Measurements from ENCODE around the gene TLCD3A.

TLCD3A gene

DNA sequence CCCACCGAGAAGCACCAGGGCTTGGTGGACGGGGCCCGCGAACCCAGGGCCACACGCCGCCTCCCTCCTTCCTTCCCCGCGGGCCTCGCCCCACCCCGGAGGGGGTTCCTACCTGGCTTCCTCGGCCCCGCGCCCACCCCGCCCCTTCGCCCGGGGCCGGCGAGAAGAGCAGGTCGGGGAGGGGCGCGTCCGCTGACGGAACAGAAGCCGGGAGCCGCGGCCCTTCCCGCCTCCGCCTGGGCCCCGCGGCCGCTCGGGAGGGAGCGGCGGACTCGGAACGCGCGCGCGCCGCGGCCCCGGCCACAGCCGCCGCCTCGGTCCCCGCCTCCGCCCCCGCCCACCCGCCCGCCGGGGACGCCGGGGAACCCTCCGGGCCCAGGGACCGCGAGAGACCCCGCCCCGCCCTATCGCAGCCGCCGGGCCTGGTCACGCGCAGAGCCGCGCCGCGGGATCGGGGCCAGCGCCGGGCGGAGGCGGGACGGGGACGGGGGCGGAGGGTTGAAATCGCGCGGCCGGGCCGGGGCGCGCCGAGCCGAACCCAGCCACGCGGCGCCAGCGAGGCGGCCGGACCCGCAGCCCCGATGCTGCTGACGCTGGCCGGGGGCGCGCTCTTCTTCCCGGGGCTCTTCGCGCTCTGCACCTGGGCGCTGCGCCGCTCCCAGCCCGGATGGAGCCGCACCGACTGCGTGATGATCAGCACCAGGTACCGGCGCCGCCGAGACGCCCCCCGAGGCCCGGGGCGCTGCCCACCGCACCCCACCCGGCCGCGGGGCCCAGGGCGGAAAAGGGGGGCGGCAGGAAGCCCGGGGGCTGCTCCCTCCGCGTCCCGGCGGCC lies at the start of gene TLCD3A:
TSS of gene TLCD3A (plus strand) at position 530 of the 835 bp plus-strand sequence. CDS start at position 582, 52 bp downstream.
- CTCF ChIA-PET = no interaction called here
- DNase-seq (ENCODE audit: extremely low spot score) = peak; percentile 68
- TF ChIP-seq TARDBP (IDR thresholded peaks at IDR 0.05) (no peak), CTBP1 (IDR thresholded peaks at IDR 0.05; ENCODE audit: borderline replicate concordance) (no peak), LEF1 (IDR thresholded peaks at IDR 0.05; ENCODE audit: borderline replicate concordance) (0 out of 2 replicates have a peak, but pooled peaks have one; percentile 7), HDGF (IDR thresholded peaks at IDR 0.05; ENCODE audit: borderline replicate concordance) (no peak), SUZ12 (IDR thresholded peaks at IDR 0.05) (no peak), NFRKB (IDR thresholded peaks at IDR 0.05) (no peak), ZNF384 (IDR thresholded peaks at IDR 0.05) (no peak), FOXM1 (IDR thresholded peaks at IDR 0.05; ENCODE audit: borderline replicate concordance) (no peak)
- POLR2A ChIA-PET = interaction anchor here (1.1 kb wide), 1 partner anchor 16 kb away, joined by 3 read pairs; no protein-coding TSS in a partner anchor

DNA sequence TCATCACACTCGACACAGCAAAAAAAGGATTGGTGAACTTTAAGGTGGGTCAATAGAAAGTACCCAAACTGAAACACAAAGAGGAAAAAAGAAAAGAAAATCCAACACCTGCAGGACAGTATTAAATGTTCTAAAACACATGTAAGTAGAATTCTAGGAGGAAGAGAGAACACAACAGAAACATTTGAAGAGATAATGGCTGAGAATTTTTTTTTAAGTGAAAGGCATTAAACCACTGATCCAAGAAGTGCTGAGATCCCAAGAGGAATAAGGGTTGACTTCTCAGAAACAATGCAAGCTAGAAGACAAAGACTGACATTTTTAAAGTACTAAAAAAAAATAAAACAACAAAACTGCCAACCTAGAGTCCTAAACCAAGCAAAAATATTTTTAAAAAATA lies 49.4 kb upstream of the TLCD3A start:
- ChIA-PET POLR2A (no interaction called here), CTCF (no interaction called here)
- TF ChIP-seq NFRKB (IDR thresholded peaks at IDR 0.05) (no peak), L3MBTL2 (conservative IDR thresholded peaks at IDR 0.05) (no peak), FOXA1 (IDR thresholded peaks at IDR 0.05) (no peak), BHLHE40 (IDR thresholded peaks at IDR 0.05; ENCODE audit: borderline replicate concordance) (no peak)
- TF ChIP-seq, protein P1, sequence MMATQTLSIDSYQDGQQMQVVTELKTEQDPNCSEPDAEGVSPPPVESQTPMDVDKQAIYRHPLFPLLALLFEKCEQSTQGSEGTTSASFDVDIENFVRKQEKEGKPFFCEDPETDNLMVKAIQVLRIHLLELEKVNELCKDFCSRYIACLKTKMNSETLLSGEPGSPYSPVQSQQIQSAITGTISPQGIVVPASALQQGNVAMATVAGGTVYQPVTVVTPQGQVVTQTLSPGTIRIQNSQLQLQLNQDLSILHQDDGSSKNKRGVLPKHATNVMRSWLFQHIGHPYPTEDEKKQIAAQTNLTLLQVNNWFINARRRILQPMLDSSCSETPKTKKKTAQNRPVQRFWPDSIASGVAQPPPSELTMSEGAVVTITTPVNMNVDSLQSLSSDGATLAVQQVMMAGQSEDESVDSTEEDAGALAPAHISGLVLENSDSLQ (IDR thresholded peaks at IDR 0.05) = no peak

DNA sequence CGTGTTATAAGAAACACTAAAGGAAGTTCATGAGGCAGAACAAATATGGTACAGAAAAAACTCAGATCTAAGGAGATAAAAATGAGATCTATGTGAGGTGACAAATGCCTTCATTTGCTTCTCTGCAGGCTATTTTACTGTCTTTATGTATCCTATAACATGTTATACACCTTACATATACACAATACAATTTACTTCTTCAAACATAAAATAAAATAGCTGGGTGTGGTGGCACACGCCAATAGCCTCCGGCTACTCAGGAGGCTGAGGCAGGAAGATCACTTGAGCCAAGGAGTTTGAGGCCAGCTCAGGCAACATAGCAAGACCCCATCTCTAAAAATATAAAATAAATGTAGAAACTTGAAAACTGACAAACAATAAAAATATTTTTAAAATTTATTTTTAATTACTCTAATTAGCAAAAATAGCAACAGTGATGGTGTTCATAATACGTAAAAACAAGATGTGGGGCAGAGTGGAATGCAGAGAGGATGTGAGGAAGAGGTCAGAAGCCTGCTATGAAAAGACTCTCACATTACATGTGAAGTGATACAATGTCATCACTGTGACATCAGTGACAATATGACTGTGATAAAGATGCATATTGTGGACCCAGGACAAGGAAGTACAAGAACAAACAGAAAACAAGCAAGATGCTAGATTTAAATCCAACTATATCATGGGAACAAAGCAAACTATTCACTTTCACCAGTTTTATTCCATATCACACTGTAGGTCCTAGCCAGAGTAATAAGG lies 48.7 kb upstream of the TLCD3A start:
- CTCF ChIA-PET = no interaction called here

More for the DNA sequence above, 49.4 kb upstream of the TLCD3A start:
- no peak for DNase-seq (ENCODE audit: extremely low spot score)

DNA sequence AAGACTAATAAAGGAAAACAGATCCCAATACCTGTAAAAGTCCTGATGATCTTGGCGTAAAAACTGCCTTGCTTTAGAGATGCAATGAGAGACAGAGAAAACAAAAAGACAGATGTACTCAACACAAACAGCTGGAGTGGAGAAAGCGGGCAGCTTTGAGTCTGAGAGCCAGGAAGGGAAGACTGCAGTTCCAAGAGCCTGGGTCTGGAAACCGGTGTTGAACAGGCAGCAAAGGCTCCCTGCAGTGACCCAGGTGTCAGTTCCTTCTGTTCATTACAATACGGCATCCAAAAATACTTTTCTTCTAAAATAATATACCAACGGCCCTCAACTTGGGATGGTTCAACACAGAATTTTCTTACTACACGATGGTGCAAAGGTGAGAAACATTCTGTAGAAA lies 47.4 kb upstream of the TLCD3A start:
- TF ChIP-seq CTBP1 (IDR thresholded peaks at IDR 0.05; ENCODE audit: borderline replicate concordance) = no peak
- TF ChIP-seq ZNF384 (IDR thresholded peaks at IDR 0.05) = no peak
- TF ChIP-seq FOXK2 (IDR thresholded peaks at IDR 0.05) = no peak
- TF ChIP-seq, protein P1 (IDR thresholded peaks at IDR 0.05) = no peak
- no peak for TF ChIP-seq BHLHE40 (IDR thresholded peaks at IDR 0.05; ENCODE audit: borderline replicate concordance)
- no peak for TF ChIP-seq SUZ12 (IDR thresholded peaks at IDR 0.05)
- no peak for TF ChIP-seq FOXA1 (IDR thresholded peaks at IDR 0.05)
- no peak for TF ChIP-seq L3MBTL2 (conservative IDR thresholded peaks at IDR 0.05)
- ChIA-PET POLR2A (no interaction called here), CTCF (no interaction called here)
- no peak for DNase-seq (ENCODE audit: extremely low spot score)

More for the DNA sequence above, 48.7 kb upstream of the TLCD3A start:
- POLR2A ChIA-PET = no interaction called here
- no peak for TF ChIP-seq ELF4 (IDR thresholded peaks at IDR 0.05)
- no peak for TF ChIP-seq SUZ12 (IDR thresholded peaks at IDR 0.05)
- TF ChIP-seq TARDBP (IDR thresholded peaks at IDR 0.05) = no peak
- no peak for TF ChIP-seq FOXA1 (IDR thresholded peaks at IDR 0.05)
- no peak for DNase-seq (ENCODE audit: extremely low spot score)

DNA sequence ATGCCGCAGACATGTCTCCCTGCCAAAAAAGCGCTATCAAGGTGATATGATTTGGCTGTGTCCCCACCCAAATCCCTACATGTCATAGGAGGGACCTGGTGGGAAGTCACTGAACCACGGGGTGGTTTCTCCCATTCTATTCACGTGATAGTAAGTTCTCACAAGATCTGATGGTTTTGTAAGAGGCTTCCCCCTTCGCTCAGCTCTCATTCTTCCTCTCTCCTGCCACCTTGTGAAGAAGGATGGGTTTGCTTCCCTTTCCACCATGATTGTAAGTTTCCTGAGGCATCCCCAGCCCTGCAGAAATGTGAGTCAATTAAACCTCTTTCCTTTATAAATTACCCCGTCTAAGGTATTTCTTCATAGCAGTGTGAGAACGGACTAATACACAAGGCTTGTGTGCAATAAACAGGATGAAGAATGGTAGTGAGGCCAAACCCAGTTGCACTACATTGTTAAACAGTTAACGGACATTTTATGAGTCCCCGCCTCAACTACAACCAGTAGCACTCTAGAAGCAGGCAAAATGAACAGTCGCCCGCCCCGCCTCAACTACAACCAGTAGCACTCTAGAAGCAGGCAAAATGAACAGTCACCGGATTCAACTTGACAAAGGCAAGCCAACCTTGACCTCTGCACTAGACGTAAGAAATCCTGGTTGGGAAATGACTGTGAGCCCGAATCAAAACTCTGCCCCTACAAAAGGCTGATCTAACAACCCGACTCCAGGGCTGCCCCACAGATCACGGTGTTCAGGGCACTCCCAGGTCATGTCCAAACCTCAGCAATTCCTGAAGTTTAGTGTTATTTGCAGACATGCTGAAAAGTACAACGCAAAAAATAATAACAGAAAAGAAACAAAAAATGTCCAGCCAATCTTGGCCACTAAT lies 44.1 kb upstream of the TLCD3A start:
- DNase-seq (ENCODE audit: extremely low spot score) = no peak
- TF ChIP-seq, protein P1 (IDR thresholded peaks at IDR 0.05) = no peak
- TF ChIP-seq TARDBP (IDR thresholded peaks at IDR 0.05) (no peak), FOXK2 (IDR thresholded peaks at IDR 0.05) (no peak), L3MBTL2 (conservative IDR thresholded peaks at IDR 0.05) (no peak), LEF1 (IDR thresholded peaks at IDR 0.05; ENCODE audit: borderline replicate concordance) (no peak), HDGF (IDR thresholded peaks at IDR 0.05; ENCODE audit: borderline replicate concordance) (no peak)
- ChIA-PET CTCF (no interaction called here), POLR2A (no interaction called here)

DNA sequence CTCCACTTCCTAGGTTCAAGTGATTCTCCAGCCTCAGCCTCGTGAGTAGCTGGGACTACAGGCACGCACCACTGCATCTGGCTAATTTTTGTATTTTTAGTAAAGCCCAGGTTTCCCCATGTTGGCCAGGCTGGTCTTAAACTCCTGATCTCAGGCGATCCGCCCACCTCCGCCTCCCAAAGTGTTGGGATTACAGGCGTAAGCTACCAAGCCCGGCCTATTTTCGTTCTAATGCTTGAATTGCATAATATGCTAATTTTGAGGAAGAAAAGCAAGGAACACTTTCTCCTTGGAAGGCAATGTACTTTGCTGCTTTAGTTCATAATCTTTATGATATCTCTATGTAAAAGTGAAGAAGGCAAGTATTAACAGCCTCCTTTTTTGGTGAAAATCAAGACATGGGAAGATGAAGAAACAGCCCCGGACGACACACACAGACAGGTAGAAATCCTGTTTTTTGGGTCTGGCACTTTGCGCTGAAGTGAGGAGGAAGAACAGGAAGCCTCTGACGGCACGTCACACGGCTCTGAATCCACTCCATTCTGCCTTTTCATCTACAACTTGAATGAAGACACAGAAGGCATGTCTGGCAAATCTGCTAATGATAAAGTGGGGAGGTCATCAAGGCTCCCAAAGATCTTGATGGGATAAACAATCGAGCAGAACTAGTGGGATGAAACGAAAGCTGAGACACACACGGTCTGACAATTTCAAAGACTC lies 42.7 kb upstream of the TLCD3A start:
- POLR2A ChIA-PET = no interaction called here
- CTCF ChIA-PET = no interaction called here
- no peak for DNase-seq (ENCODE audit: extremely low spot score)
- TF ChIP-seq FOXK2 (IDR thresholded peaks at IDR 0.05) = no peak
- TF ChIP-seq ZNF384 (IDR thresholded peaks at IDR 0.05) = no peak
- TF ChIP-seq HDGF (IDR thresholded peaks at IDR 0.05; ENCODE audit: borderline replicate concordance) = no peak
- no peak for TF ChIP-seq BHLHE40 (IDR thresholded peaks at IDR 0.05; ENCODE audit: borderline replicate concordance)

All from HEK293T (cell line).